GM13977 (cell line): ENCODE results near the gene PCDHA8.

Experiments used
- DNase-seq: peaks from one replicate; pipeline ENCODE4 v3.0.0; 2012; ENCODE audit warnings: low spot score
- CTCF ChIP-seq: IDR thresholded peaks from 2 replicates; pipeline ENCODE4 v1.5.1; 2012; ENCODE audit warnings: mild to moderate bottlenecking, control low read depth; ENCODE audit not compliant: insufficient read depth; ENCODE audit errors: extremely low read depth, missing control alignments
- in situ Hi-C: fragments of 300-500 bp; cut with MboI; formaldehyde crosslinking; loops from one replicate; pipeline ENCODE4 v1.12.0; 2022; ENCODE audit warnings: low sequenced_read_pairs, low pct_unique_long_range_greater_than_20kb, mixed read lengths, inconsistent platforms; ENCODE audit not compliant: unreplicated experiment

The PCDHA8 gene

GRCh38 chr5:140855772-140856674 is 15.0 kb downstream of the PCDHA8 start, which contains the start of gene PCDHA10:
TSS of gene PCDHA10 (plus strand) at chr5:140855897. CDS start at chr5:140856049, 152 bp downstream.
- no peak for TF ChIP-seq CTCF
- in situ Hi-C loops, result no loop called here
- no peak for DNase-seq

GRCh38 chr5:140857177-140857986 is 16.4 kb downstream of the PCDHA8 start:
- no peak for DNase-seq

GRCh38 chr5:140857987-140858240 is 16.9 kb downstream of the PCDHA8 start:
- in situ Hi-C loops, result no loop called here
- DNase-seq, result no peak
- no peak for TF ChIP-seq CTCF

More at GRCh38 chr5:140857177-140857986, 16.4 kb downstream of the PCDHA8 start:
- no peak for TF ChIP-seq CTCF
- in situ Hi-C loops, result no loop called here

- in situ Hi-C loops, result no loop called here
- DNase-seq, result no peak
- no peak for TF ChIP-seq CTCF
Observed at GRCh38 chr5:140862441-140863295, 21.7 kb downstream of the PCDHA8 start.

- DNase-seq, result no peak
- peak; percentile 24 for TF ChIP-seq CTCF
- in situ Hi-C loops, result no loop called here
Observed at GRCh38 chr5:140868721-140869554, 28.0 kb downstream of the PCDHA8 start, which contains the start of gene PCDHA11. TSS of gene PCDHA11 (plus strand) at chr5:140868957. CDS start at chr5:140869104, 147 bp downstream.
